NCI-H2081 treated with DMSO at 0.1 percent for 48 hours (cell line): ENCODE results near the gene MEIOB.

Experiments
- DNase-seq: peaks from one replicate; lab custom pipeline; 2025; lab: John Stamatoyannopoulos, UW

Gene MEIOB

DNA sequence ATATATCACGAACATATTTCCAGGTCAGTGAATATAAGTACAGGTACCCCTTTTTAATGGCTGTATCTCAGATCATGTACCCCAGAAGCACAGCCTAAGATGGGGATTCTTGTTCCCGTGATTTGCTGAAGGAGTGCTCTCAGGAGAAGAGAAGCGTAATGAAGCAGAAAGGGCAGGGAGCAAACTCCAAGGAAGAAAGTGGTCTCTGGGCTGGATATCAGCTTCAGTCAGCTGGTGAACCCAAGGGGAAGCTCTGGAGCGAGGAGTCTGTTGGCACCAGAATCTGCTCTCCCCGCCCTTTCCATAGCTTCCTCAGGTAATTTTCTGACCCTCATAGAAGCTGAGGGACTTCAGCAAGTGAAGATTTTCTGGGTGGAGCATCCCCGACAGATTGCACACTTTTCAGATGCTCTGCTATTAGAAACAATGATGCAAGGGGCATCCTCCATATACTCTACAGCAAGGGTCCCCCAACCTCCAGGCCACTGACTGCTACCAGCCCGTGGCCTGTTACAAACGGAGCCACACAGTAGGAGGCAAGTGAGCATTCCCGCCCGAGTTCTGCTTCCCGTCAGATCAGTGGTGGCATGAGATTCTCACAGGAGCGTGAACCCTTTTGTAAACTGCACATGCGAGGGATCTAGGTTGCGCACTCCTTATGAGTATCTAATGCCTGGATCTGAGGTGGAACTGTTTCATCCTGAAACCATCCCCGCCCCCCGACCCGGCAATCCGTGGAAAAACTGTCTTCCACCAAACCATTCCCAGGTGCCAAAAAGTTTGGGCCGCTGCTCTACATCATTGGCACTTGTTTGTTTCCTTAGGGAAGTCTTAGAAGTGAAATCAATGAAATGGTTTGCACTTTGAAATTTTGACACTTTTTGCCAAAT, 40.5 kb downstream of the MEIOB start:
- DNase-seq, result no peak

DNA sequence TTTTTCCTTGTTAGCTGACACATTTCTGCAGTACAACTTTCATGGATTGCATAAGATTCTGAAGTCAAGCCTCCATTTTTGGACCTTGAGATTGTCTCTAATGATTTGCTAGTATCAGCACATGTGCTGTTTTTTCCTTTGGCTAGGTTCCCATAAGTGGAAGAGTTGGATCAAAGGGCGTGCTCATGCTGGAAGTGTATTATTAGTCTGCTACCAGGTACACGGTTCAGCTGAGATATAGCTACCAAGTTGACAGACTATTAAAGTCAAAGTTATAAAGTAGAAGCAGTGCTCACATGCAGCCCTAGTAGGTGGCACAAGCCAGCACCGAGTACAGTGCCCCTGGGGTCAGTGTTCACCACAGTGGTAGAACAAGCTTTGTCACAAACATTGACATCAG, 41.8 kb downstream of the MEIOB start:
- no peak for DNase-seq

DNA sequence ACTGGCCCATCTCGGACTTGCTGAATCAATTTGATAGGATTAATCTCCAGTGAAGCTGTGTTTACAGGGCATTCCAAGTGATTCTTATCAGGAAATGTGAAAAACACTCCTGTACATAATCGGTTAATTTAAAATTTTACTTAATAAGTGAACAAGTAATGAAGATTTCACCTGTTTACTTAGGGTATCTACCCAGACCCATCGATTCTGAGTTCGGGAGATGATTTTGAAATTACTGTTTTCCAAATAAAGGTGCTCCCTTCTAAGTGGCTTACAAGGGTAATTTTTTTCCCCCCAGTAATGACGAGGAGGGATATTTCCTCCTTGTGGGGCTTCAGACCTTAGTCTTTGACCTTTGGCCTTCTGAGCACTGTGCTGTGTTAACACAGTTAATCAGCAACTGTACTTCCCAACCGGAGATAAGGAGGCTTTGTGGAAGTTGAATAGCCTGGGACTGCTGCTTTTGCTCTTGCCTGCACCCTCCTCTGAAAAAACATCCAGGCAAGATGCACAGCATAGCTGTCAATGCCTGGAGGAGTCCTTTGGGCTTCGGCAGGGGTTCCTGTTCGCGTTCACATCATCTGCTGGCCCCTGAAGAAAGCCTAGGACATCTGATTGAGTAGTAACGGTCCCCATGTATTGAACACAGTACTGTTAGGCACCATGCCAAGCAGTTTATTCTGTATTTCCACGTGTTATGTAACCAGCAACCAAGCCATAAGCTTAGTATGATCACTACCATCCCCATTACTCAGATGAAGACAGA, 43.1 kb downstream of the MEIOB start:
- no peak for DNase-seq

DNA sequence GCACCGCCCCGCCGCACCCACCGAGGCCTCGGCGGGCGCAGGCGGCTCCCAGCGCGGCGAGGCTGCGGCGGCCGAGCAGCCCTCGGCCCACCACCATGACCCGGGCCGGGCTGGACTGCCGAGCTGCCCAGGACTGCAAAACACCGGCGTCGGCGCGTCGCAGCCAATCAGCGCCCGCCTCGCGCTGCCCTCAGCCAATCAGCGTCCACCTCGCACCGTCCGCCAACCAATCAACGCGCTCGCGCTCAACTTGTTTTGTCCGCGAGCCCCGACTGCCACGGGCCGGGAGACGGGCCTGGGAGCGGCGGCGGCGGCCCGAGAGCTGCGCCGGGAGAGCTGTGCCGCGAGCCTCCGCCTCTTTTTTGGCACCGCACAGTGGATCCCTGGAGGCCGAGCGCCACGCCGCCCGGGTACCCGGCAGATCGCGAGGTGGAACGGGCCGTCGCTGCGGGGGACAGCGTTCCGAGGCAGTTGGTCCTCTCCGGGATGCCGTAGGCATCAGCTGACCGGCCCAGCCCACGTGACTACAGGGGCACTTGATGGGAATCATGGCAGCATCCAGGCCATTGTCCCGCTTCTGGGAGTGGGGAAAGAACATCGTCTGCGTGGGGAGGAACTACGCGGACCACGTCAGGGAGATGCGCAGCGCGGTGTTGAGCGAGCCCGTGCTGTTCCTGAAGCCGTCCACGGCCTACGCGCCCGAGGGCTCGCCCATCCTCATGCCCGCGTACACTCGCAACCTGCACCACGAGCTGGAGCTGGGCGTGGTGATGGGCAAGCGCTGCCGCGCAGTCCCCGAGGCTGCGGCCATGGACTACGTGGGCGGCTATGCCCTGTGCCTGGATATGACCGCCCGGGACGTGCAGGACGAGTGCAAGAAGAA, 45.0 kb downstream of the MEIOB start, which contains the start of the genes FAHD1 and HAGH:
Gene FAHD1 (plus strand): TSS at position 516 of the 883 bp plus-strand sequence. CDS start 33 bp downstream, at position 549.
Gene HAGH (minus strand): TSS at position 135 of the 883 bp plus-strand sequence. CDS start 38 bp downstream, at position 97.
- DNase-seq, result peak; percentile 64

DNA sequence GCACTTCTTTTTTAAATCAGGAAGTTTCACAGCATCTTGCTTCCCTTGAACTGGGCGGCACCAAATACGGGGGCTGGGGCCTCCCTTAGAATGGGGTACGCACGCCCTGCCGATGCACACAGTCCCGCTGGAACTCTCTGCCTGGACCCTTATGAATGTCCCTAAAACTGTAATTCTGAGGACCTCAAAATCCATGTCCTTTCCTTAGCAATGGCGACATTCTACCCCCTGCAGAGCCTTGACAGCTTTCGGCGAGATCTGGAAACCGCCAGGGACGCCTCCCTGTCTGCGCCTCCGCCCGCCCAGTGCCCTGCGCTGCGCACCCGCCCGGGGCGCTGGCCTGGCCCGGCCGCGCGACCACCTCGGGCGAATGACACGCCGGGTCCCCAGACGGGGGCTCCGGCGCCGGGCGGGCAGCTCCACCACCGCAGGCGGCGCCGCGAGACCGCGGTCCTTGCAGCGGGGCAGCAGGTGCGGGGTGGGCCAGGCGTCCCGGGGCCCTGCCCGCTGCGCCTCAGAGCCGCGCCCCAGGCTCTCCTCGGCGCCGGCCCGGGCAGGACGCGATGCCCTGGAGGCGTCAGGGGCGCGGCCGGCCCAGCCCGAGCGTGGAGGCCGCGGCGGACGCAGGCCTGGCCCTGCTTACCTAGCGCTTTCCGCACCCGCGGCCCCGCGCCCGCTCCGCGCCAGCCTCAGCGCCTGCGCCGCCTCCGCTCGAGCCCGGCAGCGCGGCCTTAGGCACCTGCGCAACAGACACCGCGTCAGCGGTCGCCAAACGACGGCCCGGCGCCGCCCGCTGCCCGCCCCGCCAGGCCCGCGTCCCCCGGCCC, 45.9 kb downstream of the MEIOB start:
- no peak for DNase-seq

DNA sequence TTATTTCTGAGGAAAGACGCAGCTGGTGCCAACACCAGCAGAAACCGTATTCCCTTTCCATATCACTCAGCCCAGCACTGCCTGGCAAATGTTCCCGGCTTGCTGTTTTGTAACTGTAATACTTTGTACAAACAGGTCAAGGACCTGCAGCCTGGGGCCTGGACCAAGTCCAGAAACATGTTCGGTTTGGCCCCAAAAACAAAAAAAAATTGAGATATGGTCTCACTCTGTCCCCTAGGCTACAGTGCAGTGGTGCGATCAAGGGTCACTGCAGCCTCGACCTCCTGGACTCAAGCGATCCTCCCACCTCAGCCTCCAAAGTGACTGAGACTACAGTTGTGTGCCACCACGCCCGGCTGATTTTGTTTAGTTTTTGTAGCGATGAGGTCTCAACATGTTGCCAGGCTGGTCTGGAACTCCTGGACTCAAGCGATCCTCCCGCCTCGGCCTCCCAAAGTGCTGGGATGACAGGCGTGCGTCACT, 46.5 kb downstream of the MEIOB start:
- no peak for DNase-seq

DNA sequence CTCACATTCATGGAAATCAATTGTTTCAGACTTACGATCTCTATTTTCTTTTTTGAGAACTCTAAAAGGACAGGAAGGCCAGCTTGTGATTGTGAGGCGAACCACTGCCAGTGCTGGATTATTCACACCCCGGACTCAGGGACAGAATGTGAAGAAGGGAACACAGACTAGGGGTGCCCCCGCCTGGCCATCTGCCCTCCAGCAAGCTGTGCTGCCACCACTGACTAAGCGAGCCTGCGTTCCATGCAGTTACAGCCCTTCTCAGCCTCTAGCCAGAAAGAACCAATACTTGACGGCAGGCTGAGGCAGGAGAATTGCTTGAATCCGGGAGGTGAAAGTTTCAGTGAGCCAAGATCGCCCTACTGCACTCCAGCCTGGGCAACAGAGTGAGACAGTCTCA, 48.1 kb downstream of the MEIOB start:
- no peak for DNase-seq

DNA sequence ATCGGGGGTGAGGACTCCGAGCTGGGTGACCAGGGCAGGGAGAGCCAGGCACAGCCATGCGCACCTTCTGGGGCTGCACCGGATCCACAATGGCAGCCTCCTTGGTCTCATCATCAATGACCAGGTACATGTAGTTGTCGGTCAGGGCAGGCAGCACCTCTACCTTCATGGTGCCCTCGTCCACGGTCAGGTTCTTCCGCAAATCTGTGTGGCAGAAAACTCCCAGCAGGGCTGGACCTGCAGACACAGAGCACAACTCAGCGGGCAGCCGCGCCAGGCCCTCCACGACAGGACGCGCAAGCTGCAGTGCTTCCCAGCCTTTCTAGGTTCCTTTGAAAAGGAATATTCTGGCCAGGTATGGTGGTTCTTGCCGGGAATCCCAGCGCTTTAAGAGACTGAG, 49.2 kb downstream of the MEIOB start:
- DNase-seq, result no peak

DNA sequence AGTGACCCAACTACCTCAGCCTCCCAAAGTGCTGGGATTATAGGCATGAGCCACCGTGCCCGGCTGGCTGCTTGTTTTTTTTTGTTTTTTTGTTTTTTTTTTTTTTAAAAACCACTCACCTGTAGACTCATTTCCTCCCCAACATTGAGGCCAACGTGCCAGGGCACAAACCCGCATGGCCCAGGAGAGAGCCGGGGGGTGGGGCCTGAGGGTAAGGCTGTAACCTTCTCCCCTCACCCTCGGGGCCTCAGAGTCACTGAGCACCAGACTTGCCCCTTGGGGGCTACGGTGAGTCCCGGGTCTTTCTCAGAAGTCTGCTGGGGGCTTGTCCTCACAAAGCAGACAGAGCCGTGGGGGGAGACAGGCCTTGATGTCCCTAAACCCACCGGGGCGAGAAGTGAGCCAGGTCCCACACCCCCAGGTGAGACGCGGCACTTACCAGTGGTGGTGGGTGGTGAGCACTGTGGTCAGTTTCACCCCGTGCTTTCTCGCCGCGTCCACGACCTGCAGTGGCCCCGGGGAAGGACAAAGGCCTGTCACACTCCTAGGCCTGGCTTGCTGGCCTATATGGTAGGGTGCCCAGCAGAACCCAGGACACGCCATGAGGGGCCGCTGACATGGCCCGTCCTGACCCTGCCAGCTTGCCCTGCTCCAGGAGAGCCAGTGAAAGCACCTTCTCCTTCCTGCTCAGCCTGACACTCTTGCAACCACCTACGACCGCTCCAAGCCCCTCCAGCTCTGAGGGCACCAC, 49.9 kb downstream of the MEIOB start:
- DNase-seq, result no peak

DNA sequence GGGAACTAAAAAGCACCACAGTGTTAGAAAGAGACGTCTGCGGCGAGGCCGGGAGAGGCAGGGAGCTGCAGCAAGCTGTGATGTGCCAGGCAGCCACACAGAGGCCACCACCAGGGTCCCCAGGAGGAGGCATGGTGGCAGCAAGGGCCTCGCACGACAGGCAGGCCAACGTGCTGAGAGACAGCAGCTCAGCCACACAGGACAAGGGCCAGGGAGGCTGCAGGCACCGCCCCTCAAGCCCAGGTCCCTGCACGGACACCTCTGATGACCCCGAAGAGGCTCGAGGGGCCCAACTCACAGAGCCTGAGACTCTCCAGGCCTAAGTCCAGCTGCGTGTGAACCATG, 51.0 kb downstream of the MEIOB start:
- no peak for DNase-seq

DNA sequence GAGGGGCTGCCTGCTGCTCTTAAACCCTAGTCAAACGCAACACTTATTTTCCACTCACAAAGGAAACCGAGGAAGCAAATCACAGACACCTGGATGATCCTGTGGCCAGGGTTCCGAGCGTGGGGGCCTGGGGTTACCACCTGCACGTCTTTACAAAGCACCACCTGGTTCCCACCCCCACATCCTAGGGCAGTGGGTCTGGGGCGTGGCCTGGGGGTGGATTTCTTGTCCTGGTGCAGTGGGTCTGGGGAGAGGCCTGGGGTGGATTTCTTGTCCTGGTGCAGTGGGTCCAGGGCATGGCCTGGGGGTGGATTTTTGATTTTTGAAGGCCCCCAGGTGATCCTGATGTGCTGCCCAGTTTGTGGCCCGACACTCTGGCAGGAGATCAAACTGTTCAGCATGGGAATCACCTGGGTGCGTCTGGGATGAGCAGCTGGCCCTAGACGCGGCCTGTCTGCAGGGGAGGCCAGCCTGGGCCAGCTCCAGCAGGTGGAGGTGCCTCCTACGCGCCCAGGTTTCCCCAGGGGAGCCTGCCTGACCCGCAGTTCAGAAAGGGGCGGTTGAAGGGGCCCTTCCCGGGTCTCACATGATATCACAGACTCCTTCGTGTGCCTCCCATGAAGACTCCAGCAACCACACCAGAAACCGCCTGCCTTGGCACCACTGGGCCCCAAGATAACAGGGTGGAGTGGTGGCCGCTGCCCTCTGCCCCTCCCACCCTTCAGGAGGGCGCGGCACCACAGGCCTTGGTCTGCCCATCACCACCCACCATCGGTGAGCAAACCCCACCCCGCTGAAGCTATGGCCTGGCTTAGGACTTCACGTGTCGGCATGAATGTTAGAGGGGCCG, 51.6 kb downstream of the MEIOB start:
- no peak for DNase-seq

DNA sequence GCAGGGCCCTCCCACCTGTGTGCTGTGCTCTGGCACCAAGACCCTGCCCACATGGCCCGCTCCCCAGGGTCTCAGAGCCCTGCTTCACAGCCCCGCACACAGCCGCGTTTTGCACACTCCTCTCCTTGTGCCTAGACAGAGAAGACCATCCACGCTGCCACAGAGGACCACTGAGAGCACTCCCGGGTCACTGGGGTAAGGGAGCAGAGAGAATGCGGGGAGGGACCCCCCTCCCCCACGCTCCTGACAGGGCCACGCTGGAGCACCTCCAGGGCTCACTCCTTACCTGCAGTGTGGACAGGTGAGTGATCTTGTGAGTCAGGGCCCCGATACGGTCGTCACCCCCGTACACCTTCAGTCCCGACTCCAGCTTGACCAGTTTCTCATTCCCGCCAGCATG, 52.4 kb downstream of the MEIOB start:
- DNase-seq, result no peak

DNA sequence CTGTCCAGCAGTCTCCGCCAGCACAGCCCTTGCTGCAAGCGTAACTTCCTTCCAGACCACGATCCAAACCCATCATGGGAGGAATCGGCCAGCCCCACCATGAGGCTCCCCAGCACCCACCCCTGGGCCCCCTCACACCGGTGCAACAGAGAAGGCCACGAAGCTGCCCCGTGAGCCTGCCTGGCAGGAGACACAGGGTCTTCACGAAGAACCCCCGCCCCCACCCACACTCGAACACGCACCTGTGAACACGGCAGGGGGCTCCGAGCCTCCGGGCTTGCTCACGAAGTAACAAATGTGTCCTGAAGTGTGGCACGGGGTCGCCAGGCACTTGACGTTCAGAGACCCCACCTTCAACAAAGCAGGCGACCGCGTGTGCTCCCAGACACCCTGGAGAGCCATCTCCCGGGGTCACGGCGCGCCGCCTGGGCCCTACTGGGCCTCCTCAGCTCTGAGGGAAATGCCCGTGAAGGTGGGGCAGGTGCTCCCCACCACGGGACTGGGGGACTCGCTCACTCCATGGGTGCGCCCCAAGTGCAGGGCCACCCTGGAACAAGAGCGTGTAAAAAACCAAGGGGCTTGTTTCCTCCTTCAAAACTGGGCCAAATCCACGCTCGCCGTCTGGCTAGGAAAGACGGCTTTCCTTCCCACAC, 53.0 kb downstream of the MEIOB start:
- no peak for DNase-seq

DNA sequence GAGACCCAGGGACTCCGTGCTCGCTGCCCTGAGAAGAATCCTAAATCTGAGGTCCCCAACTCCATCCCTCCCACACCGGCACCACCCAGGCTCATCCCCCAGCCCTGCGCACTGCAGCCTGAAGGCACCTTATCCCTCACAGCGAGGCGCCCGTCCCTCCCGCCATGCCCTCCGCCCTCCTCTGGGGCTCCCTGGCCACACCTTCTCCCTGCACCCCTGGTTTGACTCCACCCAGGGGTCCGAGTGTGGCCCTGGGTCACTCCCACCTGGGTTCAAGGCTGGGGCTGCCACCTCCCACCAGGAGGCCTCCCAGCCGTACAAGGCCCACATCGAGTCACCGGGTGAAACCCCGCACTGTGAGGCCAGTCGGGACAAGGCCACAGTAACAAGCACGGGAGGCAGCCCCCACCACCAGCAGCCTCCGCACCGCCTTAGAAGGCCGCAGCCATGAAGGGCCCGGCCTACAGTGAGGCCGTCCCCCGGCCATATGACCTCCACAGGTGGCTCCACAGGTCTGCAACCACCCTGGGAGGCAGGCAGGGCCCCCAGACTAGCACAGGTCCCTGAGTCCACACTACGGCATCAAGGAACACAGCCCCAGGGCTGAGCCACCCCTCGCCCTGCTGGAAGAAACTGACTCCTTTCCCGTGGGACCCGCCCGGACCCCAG, 53.6 kb downstream of the MEIOB start:
- no peak for DNase-seq

DNA sequence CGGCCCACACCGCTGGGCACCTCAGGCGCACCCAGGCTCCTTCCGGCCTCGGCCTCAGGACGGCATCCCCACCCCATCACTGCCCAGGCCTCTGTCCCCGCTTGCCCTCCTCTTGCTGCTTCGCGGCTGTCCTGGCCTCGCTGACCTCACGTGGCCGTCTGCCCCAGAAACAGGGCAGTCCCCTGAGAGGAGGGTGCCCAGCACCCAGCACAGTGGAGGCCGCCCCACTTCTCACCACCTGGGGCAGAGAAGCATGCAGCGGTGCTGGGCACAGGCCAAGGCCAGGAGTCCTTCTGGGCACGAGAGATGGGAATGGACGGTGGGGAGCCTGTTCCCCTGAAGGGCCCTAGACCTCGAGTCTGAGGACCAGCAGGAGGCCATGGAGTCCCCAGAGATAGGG, 54.2 kb downstream of the MEIOB start:
- DNase-seq, result no peak

DNA sequence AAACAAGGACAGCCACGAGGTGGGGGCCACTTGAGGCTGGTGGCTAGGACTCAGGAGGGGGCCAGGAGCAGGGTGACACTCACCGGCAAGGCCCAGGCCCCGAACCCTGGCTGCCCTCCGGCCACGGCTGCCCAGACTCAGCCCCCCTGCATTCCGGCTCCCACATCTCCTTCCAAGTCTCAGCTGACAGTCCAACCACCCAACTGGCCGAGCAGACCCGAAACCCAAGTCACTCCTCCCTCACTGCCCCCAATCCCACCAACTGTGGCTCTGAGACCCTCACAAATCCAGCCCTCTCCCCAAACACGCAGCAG, 54.7 kb downstream of the MEIOB start:
- DNase-seq, result no peak

DNA sequence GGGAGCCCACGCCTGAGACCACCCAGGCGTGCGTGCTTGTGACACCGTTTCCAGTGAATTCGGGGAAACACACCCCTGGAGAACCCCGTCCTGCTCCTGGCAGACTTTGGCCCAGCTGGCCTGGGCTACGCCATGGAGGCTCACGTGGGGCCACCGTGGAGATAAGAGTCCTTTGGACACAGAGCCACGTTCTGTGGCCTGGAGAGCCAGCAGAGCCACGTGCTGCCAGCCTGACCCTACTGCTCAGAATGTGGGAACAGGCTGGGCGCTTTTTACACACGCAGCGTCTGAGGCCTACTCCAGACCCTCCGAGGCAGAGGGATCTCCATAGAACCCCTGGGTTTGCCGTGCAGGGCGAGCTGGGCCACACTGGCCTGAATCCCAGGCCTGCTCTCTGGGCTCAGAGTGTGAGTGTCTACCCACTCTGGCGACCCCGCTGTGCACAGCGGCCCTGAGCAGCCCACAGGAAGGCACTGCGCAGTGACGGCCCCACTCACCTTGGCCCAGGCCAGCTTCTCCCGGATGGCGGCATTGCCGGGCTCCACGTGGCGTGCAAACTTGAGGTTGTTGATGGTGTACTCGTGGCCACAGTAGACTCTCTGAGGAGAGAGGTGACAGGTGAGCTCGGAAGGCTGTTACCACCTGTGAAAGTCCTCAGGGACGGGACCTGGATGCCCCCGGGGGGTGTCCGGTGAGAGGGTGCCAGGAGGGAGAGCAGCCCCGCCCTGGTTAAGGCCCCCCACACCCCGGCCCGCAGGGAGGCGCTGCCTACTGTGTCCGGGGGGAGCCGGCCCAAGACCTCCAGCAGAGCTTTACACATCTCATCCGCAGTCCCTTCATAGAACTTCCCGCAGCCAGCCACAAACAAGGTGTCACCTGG, 55.3 kb downstream of the MEIOB start:
- no peak for DNase-seq

DNA sequence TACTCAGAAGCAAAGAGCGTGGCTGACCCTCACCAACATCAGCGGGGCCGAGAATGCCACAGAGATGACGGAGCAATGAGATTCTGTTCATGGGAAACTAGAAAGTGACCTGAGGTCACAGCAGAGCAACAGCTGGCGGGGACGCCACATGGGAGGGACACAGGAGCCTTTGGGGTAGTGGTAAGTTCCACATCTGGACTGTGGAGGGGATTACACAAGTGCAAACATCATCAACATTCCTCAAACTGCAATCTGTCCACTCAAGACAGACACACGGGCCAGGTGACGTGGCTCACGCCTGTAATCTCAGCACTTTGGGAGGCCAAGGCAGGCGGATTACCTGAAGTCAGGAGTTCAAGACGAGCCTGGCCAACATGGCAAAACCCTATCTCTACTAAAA, 56.5 kb downstream of the MEIOB start:
- no peak for DNase-seq
